Neutrophil (primary cell): ENCODE results near the gene FGD4.

Experiments
- H3K27ac ChIP-seq: fragments of 200-600 bp; sonication (generic); 2 replicates; pipeline ENCODE4 v1.5.1; 2016; ENCODE audit warnings: mild to moderate bottlenecking, moderate library complexity
- H3K27me3 ChIP-seq: fragments of 200-600 bp; sonication (generic); 2 replicates; pipeline ENCODE4 v1.6.0; 2016; ENCODE audit warnings: mild to moderate bottlenecking
- H3K36me3 ChIP-seq: fragments of 200-600 bp; sonication (generic); 2 replicates; pipeline ENCODE4 v1.5.1; 2017
- H3K4me1 ChIP-seq, 2 experiments: fragments of 200-600 bp in 1 of 2; sonication (generic) in 1 of 2; 1 replicate in 1 of 2; 2 replicates in 1 of 2; pipeline versions ENCODE4 v1.5.1 to v1.6.1; 2013 to 2016; ENCODE audit warnings: low read depth in 1 of 2, low read length in 1 of 2, mild to moderate bottlenecking in 1 of 2, moderate library complexity in 1 of 2; ENCODE audit not compliant: control insufficient read depth in 1 of 2, insufficient read depth in 1 of 2
- H3K4me3 ChIP-seq, 2 experiments: fragments of 200-600 bp in 1 of 2; sonication (generic) in 1 of 2; 1 replicate in 1 of 2; 2 replicates in 1 of 2; pipeline ENCODE4 v1.5.1; 2013 to 2016; ENCODE audit warnings: low read depth in 1 of 2, low read length in 1 of 2, mild to moderate bottlenecking in 1 of 2, moderate library complexity in 1 of 2
- H3K9me3 ChIP-seq: fragments of 200-600 bp; sonication (generic); 2 replicates; pipeline ENCODE4 v1.5.1; 2016
- TF ChIP-seq, protein P1 (sequence below): fragments of 200-600 bp; sonication (generic); IDR thresholded peaks from 2 replicates; pipeline ENCODE4 v1.5.1; 2016; ENCODE audit warnings: antibody characterized with exemption

FGD4 gene

GRCh38 chr12:32435921-32436705 lies 36.8 kb downstream of the FGD4 start:
- TF ChIP-seq, protein P1, sequence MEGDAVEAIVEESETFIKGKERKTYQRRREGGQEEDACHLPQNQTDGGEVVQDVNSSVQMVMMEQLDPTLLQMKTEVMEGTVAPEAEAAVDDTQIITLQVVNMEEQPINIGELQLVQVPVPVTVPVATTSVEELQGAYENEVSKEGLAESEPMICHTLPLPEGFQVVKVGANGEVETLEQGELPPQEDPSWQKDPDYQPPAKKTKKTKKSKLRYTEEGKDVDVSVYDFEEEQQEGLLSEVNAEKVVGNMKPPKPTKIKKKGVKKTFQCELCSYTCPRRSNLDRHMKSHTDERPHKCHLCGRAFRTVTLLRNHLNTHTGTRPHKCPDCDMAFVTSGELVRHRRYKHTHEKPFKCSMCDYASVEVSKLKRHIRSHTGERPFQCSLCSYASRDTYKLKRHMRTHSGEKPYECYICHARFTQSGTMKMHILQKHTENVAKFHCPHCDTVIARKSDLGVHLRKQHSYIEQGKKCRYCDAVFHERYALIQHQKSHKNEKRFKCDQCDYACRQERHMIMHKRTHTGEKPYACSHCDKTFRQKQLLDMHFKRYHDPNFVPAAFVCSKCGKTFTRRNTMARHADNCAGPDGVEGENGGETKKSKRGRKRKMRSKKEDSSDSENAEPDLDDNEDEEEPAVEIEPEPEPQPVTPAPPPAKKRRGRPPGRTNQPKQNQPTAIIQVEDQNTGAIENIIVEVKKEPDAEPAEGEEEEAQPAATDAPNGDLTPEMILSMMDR = no peak
- no peak overlapping the region for H3K27ac ChIP-seq
- no peaks in the 10 kb centered on the region for H3K36me3 ChIP-seq
- H3K9me3 ChIP-seq = no peaks in the 10 kb centered on the region
- H3K4me1 ChIP-seq = no peaks in the 10 kb centered on the region
- no peak overlapping the region for H3K4me3 ChIP-seq
- no peaks in the 10 kb centered on the region for H3K27me3 ChIP-seq

DNA sequence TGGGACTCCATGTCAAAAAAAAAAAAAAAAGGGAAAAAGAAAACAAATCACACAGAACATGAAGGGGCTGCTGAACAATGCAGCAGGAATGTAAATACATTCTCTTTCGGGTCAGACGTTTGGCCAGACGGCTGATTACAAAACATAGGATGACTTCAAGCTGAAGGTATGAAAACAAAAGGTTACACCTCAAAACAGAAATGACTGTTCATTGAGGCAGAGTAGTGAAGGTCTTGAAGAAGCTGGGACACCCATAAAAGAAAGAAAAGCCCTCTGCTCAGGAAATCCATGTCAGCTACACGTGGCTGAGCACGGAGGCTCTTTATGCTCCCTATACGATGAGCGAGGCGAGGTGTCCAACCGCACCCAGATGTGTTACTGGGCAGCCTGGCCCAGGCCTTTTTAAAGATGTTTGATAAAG lies 37.7 kb downstream of the FGD4 start:
- no peak overlapping the region for H3K27ac ChIP-seq
- H3K4me3 ChIP-seq = no peak overlapping the region
- no peaks in the 10 kb centered on the region for H3K9me3 ChIP-seq
- H3K36me3 ChIP-seq = no peaks in the 10 kb centered on the region
- H3K4me1 ChIP-seq = no peaks in the 10 kb centered on the region
- H3K27me3 ChIP-seq = no peaks in the 10 kb centered on the region
- TF ChIP-seq, protein P1 = no peak

DNA sequence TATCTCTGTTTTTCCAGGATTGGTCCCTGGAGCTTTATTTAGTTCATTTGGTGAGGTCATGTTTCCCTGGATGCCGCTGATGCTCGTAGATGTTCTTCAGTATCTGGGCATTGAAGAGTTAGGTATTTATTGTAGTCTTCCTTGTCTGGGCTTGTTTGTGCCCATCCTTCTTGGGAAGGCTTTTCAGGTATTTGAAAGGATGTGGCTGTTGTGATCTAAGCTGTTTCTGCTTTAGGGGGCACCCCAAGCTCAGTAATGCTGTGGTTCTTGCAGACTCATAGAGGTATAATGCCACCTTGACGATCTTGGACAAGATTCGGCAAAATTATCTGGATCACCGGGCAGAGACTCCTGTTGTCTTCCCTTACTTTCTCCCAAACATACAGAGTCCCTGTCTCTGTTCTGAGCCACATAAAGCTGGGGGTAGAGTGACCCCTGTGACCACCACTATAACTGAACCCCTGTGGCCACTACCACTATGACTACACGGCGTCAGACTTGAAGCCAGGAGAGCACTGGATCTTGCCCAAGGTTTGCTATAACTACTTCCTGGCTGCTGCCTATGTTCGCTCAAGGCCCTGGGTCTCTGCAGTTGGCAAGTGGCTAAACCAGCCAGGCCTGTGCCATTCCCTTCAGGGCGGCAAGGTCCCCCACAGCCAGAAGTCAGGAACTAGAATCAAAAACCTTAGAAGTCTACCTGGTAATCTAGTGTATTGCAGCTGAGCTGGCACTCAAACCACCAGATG lies 40.9 kb downstream of the FGD4 start:
- no peaks in the 10 kb centered on the region for H3K4me1 ChIP-seq
- H3K27ac ChIP-seq = no peak overlapping the region

GRCh38 chr12:32443491-32443890 lies 44.1 kb downstream of the FGD4 start:
- TF ChIP-seq, protein P1 = no peak
- Histone ChIP-seq H3K4me3 (no peak overlapping the region), H3K27ac (no peak overlapping the region), H3K36me3 (no peaks in the 10 kb centered on the region), H3K9me3 (no peaks in the 10 kb centered on the region), H3K27me3 (no peaks in the 10 kb centered on the region), H3K4me1 (no peaks in the 10 kb centered on the region)

More for the DNA sequence above, 40.9 kb downstream of the FGD4 start:
- no peaks in the 10 kb centered on the region for H3K36me3 ChIP-seq
- H3K9me3 ChIP-seq = no peaks in the 10 kb centered on the region
- no peak overlapping the region for H3K4me3 ChIP-seq
- H3K27me3 ChIP-seq = no peaks in the 10 kb centered on the region
- TF ChIP-seq, protein P1 = no peak

DNA sequence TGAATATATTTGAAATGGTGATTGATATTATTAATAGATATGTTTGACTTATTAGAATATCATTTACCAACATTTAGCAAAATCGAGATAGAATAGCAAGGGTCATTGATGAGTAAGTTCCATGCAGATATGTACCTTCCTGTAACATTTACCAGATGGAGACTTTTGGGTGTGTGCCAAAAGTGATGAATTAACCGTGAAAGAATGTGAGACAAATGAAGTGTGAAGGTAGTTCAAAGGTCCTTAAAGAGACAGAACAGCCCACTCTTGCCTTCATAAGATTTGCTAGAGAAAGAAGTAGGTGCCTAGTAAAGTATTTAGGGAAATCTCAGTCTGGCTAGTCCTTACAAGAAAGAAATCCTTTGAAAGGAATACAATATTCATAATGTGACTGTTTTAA lies 45.5 kb downstream of the FGD4 start:
- TF ChIP-seq, protein P1 = no peak
- H3K4me1 ChIP-seq = no peaks in the 10 kb centered on the region
- H3K4me3 ChIP-seq = no peak overlapping the region
- no peaks in the 10 kb centered on the region for H3K27me3 ChIP-seq
- H3K9me3 ChIP-seq = no peaks in the 10 kb centered on the region
- no peaks in the 10 kb centered on the region for H3K36me3 ChIP-seq
- no peak overlapping the region for H3K27ac ChIP-seq
